GM21619 (cell line): ENCODE results near the gene GPR152.
A peak's percentile ranks its signal among the peaks of the same experiment; 100 is the strongest.
"Not testable (repeated sequence)": the region's sequence is repeated elsewhere in the genome, so short reads cannot be mapped to it uniquely, and the experiment has no call there.

ENCODE experiments used
- ATAC-seq: cut with Tn5 transposase; IDR thresholded peaks from one replicate; pipeline ENCODE4 v1.9.1; 2021; ENCODE audit not compliant: unreplicated experiment

Gene GPR152

DNA sequence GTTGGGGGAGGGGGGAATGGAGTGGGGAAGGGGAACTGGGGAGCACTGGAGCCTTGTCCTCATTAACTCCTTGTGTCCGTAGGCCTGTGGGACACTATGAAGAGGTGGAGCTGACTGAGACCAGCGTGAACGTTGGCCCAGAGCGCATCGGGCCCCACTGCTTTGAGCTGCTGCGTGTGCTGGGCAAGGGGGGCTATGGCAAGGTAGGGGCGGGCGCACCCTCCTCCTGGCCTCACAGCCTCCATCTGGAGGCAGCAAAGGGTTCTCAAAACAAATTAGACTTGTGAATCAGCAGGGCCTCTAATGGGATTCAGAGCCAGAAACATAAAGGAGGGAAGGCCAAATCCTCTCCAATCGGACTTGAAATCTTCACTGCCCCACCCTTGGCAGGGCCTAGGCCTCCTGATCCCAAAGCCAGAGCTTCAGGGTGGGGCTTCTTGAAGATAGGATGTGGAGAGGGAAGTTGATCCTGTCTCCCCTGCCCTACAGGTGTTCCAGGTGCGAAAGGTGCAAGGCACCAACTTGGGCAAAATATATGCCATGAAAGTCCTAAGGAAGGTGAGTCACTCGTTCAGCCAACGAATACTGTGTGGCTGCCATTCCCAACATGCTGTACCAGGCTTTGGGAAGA is 23.4 kb downstream of the GPR152 start:
- ATAC-seq, result no peak

DNA sequence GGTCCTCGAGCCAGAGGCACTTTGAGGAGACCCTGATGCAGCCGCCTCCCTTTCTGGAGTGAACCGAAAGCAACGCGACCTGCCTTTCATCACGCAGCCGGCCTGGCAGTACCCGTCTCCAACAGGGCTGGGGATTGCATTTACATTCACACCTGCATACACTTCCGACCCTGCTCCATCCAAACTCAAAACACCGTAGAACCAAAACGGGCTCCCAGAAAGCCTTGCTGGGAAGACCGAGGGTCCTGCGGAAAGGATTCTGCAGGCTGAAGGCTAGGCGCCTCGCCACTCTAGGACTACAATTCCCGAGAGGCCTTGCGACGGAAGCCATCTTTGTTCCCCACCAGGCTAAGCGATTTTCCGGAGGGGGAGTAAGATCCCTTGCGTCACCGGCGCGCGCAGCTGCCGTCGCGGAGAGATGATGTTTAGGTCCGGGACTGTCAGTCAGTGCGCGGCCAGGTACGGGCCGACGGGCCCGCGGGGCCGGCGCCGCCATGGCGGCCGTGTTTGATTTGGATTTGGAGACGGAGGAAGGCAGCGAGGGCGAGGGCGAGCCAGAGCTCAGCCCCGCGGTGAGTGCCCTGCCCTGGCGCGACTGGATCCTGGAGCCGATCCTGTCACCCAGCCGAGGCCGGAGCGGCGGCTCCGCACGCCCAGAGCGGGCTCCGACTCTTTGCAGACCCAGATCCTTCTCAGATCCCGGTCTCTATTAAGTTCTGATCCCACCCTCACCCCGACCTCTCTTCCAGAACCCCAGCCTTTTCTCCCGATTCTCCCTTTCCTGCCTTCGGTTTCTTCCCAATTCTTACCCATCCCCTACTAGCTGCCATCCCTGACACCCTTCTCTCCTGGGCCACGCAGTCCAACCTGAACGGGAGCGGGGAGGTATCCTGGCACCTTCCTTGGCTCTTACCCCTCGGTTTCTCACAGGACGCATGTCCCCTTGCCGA is 24.2 kb downstream of the GPR152 start, which contains the start of gene RPS6KB2:
RPS6KB2 (plus strand) TSS at position 443 of the 950 bp plus-strand sequence; CDS start at position 495, 52 bp downstream.
- peak; percentile 64 for ATAC-seq

DNA sequence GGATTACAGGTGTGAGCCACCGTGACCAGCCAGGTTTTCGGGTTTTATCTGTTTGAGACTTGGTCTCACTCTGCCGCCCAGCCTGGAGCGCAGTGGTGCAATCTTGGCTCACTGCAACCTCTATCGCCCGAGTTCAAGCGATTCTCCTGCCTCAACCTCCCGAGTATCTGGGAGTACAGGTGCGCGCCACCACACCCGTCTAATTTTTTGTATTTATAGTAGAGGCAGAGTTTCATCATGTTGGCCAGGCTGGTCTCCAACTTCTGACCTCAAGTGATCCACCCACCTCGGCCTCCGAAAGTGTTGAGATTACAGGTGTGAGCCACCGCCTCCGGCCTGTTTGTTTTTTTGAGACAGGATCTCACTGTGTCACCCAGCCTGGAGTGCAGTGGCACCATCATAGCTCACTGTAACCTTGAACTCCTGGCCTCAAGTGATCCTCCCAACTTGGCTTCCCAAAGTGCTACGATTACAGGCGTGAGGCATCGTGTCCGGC is 25.1 kb downstream of the GPR152 start:
- ATAC-seq, result not testable (repeated sequence)

DNA sequence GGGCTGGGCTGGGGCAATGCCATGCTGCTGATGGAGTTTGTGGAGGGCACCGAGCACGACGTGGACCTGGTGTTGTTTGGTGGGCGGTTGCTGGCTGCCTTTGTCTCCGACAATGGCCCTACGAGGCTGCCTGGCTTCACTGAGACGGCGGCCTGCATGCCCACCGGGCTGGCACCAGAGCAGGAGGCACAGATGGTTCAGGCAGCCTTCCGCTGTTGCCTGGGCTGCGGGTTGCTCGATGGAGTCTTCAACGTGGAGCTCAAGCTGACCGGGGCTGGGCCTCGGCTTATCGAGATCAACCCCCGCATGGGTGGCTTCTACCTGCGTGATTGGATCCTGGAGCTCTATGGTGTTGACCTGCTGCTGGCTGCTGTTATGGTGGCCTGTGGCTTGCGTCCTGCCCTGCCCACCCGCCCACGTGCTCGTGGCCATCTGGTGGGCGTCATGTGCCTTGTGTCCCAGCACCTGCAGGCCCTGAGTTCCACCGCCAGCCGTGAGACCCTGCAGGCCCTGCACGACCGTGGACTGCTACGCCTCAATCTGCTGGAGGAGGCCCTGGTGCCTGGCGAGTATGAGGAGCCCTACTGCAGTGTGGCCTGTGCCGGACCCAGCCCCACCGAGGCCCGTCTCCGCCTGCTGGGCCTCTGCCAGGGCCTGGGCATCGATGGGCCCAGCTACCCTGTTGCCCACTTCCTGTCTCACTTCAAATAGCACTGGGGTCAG is 28.5 kb downstream of the GPR152 start:
- ATAC-seq, result no peak

DNA sequence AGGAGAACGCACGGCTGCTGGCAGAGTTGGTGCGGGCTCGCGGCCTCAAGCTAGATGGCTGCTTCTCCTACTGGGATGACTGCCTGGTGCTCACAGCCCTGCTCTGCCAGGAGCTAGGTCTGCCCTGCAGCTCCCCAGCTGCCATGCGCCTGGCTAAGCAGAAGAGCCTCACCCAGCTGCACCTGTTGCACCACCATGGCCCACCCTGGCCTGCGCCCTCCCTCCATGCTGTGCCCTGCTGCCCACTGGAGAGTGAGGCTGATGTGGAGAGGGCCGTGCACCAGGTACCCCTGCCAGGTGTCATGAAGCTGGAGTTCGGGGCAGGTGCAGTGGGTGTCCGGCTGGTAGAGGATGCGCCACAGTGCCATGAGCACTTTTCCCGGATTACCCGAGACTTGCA is 29.1 kb downstream of the GPR152 start:
- ATAC-seq, result no peak

DNA sequence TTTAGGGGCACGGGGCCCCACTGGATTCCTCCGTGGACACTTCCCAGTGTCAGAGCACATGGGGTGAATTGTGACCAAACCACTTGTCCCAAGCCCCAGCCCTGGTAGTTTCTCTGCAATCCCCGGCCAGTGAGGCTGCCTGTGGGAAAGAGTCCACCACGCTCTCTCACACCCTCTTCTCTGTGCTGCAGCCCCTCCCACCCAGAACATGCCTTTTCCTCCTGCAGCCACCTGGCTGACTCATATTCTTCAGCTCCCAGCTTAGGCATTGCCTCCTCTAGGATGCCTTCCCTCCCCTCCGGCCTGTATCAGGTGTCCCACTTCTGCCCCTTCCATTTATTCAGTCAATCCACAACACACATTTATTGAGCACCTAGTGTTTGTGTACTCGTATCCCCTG is 29.6 kb downstream of the GPR152 start:
- no peak for ATAC-seq

DNA sequence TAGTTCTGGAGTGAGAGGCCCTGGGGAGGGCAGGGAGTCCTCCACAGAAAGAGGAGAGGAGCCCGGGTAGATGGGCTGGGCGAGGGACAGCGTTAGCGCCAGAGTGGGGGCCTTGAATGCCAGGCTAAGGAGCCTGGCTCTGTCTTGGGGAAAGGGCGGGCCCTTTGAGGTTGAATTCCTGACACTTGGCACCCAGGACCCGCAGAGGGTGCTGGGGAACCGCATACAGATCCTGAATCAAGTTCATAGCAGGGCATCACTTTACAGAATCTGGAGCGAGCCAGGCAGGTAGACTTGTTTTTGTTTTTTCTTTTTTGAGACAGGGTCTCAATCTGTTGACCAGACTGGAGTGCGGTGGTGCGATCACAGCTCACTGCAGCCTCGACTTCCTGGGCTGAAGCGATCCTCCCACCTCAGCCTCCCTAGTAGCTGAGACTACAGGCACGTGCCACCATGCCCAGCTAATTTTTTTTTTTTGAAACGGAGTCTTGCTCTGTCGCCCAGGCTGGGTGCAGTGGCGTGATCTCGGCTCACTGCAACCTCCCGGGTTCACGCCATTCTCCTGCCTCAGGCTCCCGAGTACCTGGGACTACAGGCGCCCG is 31.0 kb downstream of the GPR152 start:
- ATAC-seq, result no peak

DNA sequence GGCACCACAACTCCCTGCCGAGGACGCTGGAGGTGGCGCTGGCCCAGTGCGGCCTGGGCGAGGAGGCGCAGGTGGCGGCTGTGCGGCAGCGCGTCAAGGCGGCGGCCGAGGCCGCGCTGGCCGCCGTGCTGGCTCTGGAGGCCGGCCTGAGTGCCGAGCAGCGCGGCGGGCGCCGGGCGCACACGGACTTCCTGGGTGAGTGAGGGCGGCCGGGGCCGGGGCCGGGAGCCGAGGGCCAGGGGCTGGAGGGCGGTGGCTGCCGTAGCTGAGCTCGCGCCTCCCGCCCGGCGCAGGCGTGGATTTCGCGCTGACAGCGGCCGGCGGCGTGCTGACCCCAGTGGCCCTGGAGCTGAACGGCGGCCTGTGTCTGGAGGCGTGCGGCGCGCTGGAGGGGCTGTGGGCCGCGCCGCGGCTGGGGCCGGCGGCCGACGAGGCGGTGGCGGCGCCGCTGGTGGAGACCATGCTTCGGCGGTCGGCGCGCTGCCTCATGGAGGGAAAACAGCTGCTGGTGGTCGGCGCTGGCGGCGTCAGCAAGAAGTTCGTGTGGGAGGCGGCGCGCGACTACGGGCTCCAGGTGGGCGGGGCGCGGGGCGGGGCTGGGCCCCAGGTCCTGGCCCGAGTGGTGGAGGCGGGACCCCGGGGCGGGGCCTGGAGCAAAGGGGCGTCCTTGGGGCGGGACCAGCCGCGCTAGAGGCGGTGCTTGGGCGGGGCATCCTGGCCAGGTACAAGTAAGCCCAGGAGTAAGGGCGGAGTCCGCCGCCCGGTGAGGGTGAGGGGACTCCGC is 31.7 kb downstream of the GPR152 start:
- peak; percentile 69 for ATAC-seq

DNA sequence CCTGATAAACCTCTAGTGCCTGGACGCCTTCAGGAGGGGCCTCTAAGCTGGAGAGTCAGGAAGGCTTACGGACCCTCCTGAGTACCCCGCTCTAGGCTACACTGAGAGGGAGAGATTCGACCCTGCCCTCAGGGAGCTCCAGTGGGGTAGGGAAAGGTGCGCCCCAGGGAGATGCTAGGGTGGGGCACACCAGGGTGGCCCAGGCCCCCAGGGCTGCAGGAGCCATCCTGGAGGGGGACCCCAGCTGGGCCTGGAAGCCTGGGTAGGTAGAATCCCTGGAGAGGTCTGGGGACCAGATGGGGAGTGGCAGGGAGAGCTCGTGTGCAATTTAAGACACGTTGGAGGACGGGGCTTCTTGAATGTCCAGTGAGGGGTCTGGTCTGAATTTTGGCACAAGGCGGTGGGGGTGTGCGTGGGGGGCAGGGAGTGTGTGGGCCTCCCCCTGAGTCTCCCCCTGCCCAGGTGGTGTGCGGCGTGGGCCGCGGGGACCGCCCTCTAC is 32.3 kb downstream of the GPR152 start:
- no peak for ATAC-seq

DNA sequence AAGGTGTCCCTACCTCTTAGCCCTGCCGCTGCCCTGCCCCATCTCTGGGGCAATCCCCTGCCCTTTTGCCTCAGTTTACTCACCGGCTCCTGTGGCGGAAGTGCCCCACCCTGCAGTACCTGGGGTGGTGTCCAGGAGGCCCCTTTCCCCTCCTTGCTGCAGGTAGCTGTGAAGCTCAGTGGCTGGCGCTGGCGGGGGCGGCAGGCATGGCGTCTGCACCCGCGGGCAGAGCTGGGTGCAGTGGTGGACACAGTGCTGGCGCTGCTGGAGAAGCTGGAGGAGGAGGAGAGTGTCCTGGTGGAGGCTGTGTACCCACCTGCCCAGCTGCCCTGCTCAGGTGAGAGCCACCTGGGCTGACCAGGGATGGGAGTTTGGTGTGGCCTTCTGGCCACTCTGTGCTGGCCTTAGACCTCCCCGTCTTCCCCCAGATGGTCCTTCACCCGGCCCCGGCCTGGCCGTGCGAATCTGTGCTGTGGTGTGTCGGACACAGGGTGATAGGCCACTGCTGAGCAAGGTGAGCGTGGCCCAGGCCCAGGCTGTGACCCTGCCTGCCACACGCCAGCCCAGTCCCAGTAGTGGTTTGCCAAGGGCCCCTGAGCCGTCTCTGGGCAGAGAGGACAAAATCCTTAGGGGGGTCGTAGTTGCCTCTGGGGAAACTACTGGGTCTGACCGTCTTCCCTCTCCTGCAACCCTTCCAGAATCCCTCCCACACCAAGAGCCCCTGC is 33.0 kb downstream of the GPR152 start:
- ATAC-seq, result no peak

DNA sequence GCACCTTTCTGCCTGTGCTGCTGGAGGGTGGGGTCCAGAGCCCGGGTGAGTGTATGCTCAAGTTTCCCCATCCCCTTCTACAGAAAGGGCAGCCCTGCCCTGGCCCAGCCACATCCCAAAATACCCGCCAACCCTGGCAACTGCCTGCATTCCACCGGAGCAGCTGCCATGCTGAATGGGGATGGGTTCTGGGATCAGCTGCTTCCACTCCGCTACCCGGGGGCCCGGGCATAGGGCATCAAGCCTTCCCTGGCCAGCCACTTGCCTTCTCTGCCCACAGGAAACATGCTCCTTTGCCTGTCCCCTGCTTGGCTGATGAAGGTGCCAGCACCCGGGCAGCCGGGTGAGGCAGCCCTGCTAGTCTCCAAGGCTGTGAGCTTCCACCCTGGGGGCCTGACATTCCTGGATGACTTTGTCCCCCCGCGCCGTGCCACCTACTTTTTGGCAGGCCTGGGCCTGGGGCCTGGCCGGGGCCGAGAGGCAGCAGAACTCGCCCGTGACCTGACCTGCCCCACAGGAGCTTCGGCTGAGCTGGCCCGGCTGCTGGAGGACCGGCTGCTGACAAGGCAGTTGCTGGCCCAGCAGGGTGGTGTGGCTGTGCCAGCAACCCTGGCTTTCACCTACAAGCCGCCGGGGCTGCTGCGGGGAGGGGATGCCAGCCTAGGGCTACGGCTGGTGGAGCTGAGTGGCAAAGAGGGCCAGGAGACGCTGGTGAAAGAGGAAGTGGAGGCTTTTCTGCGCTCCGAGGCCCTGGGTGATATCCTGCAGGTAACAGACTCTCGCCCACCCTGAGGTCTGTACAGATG is 33.9 kb downstream of the GPR152 start:
- no peak for ATAC-seq

DNA sequence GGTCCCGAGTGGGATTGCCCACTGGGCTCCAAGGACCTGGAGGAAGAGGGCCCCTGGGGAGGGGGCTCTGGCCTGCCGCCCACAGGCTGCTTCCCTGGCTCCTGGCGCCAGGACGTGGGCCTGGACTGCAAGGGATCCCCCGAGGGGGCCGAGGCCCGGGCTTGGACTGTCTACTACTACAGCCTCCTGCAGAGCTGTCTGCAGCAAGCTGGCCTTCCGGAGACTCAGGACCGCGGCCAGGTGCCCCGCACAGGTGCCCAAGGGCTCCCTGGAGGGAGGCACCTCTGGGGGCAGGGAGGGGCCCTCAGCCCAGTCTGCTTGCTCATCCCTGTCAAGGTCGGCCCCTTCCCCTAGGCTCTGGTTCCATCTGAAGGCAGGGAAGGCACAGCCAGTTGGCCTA is 35.1 kb downstream of the GPR152 start:
- ATAC-seq, result no peak

DNA sequence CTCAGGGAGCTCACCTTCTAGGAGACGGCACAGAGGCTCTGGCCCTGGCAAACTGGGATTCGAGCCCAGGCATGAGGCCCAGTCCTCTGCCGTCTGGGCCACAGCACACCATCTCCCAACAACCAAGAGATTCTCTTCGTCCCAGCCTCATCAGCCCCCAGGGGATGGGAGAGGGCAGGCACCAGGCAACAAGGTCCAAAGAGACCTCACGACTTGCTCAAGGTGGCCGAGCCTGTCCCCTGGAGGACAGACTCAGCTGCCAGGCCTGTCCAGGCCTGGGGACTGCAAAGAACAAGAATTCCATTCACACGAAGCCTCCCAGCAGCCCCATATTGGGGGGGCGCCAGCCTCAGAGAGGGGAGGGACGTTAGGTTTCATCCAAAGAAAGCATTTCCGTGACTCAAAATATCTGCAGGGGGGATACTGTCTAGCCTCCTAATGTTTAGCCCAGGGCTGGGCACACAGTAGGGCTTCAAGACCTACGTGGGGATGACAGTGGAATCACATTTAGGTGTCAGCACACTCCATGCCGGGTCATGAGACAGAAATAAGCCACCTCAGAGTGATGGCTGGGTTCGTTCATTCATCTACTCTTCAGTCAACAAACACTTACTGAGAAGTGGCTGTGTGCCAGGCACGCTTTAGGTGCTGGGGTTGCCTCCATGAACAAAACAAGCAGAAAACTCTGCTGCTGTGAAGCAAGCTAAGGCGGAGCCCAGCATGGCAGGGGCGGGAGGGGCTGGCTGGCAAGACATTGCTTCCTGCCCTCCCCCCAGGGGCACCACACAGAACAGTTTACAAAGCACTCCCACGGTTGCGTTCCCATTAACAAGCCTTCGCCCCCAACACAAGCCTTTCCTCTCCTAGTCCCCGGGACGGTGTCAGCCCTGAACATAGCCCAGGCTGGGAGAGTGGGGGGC is 35.9 kb downstream of the GPR152 start:
- no peak for ATAC-seq

DNA sequence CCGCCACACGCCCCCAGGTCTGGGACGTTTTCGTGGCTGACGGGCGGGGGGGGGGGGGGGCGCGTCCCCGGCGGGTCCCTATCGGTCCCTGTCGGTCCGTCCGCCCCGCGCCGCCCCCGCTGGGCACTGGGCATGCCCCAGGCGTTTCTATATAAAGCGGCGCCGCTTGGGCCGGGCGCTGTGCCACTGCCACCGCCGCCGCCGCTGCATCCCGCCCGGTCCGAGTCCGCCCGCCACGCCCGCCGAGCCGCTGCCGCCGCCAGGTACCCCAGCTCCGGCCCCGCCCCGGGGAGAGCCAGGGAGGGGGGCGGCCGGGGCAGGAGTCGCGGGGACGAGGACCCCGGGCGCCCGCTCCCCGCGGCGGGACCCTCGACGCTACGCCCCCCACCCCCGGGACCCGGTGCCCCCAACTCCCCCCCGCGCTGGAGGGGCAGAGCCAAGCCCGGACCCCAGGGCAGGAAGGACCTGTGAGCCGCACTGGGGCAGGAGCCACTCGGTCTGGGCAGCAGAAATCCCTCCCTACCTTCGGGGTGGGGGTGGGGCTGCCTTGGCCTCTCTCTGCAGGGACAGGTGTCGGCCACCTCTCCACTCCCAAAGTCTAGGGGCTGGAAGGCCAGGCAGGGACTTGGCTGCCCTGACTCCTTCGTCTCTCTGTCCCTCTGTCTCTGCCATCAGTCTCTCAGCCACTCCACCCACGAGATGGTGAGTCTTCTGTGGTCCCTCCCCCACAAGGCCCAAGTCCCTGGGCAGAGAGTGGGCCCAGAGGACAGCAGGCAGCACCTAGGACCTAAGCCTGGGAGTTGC is 36.8 kb downstream of the GPR152 start, which contains the start of gene CARNS1:
CARNS1 (plus strand) TSS at position 178 of the 804 bp plus-strand sequence; CDS start at position 700, 522 bp downstream.
- ATAC-seq, result no peak

DNA sequence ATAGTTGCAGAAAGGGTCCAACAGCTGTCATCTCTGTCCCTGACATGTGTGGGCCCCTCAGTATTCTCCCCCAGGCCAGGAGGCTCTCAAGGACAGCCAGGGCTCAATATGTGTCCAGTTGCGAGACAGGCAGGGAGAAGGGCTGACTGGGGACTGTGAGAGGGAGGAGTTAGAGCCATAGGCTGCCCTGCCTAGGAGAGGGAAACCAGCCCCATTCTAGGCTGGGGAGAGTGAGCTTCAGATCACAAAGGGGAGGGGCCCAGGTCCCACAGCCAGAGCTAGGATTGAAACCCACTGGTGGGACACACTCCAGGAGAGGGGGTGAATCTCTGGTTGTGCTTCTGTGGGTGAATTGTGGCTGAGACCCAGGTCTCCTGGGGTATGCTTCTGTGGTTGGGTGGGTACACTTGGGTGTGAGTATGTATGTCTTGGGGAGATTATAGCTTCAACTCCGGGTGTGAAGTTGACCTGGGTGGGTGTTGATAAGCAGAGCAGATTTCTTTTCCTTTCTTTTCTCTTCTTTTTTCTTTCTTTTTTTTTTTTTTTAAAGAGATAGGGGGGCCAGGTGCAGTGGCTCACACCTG is 39.2 kb downstream of the GPR152 start:
- no peak for ATAC-seq
